Right atrium auricular region (tissue), 2 donors: ENCODE results near the gene MEGF10. TPM values are rescaled to one million over a fixed set of nuclear protein-coding genes. Genes with fewer than 3 reads are reported as not detected.

Source experiments
- DNase-seq: peaks from one replicate; pipeline ENCODE4 v3.0.0-alpha.2; 2019; ENCODE audit warnings: low spot score
- H3K27ac ChIP-seq, 2 donors: fragments of 200-600 bp; sonication (generic); 1 replicate in 1 of 2; 2 replicates in 1 of 2; pipeline ENCODE4 v1.5.1; 2016 to 2019
- H3K27me3 ChIP-seq, 2 donors: fragments of 200-600 bp; sonication (generic); one replicate each; pipeline versions ENCODE4 v1.5.1 to v1.6.0; 2017 to 2019
- H3K36me3 ChIP-seq: fragments of 200-600 bp; sonication (generic); one replicate; pipeline ENCODE4 v1.5.1; 2016
- H3K4me1 ChIP-seq, 2 donors: fragments of 200-600 bp; sonication (generic); one replicate each; pipeline versions ENCODE4 v1.5.1 to v1.6.0; 2017 to 2019
- H3K4me3 ChIP-seq, 2 donors: fragments of 200-600 bp; sonication (generic); 1 replicate in 1 of 2; 2 replicates in 1 of 2; pipeline ENCODE4 v1.5.1; 2017 to 2019; ENCODE audit warnings: mild to moderate bottlenecking in 1 of 2, moderate library complexity in 1 of 2
- H3K9me3 ChIP-seq, 2 donors: fragments of 200-600 bp; sonication (generic); one replicate each; pipeline ENCODE4 v1.5.1; 2019
- total RNA-seq, 2 donors: library from RNA; depleted of rRNA; stranded (reverse); fragments of >200 nt; gene quantifications; one replicate each; pipeline ENCODE4 v1.1.0, GENCODE V29; 2016
- TF ChIP-seq, protein P1 (sequence below), 2 donors: fragments of 200-600 bp; sonication (generic); IDR thresholded peaks; one replicate each; pipeline ENCODE4 v1.5.1; 2019; ENCODE audit warnings: antibody characterized with exemption in 2 of 2

MEGF10 gene
- total RNA-seq, 2 donors from 2014 or later: 0.71 to 3.0 TPM

DNA sequence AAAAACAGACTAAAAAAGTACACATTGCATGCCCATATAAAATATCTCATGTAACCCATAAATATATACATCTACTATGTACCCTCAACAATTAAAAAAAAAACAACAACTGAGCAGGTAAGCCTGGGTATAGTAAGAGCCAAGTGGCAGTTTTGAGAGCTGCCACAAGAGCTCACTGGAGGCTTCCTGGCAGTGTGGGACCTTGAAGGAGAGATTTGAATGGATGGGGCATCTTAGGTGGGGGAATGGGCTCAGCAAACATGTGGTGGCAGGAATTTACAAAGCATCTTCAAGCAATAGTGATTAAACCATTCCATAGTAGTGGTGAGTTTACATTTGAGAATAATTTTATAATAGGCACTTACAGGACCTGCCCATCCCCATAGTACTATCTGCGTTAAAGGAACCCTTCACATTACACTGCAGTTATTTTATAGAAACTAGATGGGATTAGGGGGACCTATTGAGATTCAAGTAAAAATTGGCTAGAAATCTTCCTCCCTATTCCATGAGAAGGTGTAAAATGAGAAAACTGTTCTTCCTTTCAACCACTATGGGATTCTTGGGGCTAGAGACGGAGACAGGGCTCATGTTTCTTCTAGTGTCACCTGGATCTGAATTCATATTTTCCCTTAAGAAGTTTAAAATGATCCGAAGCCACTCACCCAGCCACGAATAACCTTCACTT lies 6.9 kb downstream of the MEGF10 start:
- Histone ChIP-seq H3K27me3 (no peaks in the 10 kb centered on the region), H3K27ac (no peak overlapping the region), H3K4me3 (no peak overlapping the region), H3K36me3 (no peaks in the 10 kb centered on the region), H3K9me3 (no peaks in the 10 kb centered on the region), H3K4me1 (no peaks in the 10 kb centered on the region)
- TF ChIP-seq, protein P1, sequence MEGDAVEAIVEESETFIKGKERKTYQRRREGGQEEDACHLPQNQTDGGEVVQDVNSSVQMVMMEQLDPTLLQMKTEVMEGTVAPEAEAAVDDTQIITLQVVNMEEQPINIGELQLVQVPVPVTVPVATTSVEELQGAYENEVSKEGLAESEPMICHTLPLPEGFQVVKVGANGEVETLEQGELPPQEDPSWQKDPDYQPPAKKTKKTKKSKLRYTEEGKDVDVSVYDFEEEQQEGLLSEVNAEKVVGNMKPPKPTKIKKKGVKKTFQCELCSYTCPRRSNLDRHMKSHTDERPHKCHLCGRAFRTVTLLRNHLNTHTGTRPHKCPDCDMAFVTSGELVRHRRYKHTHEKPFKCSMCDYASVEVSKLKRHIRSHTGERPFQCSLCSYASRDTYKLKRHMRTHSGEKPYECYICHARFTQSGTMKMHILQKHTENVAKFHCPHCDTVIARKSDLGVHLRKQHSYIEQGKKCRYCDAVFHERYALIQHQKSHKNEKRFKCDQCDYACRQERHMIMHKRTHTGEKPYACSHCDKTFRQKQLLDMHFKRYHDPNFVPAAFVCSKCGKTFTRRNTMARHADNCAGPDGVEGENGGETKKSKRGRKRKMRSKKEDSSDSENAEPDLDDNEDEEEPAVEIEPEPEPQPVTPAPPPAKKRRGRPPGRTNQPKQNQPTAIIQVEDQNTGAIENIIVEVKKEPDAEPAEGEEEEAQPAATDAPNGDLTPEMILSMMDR (IDR thresholded peaks at IDR 0.05): no peak
- no peak for DNase-seq

DNA sequence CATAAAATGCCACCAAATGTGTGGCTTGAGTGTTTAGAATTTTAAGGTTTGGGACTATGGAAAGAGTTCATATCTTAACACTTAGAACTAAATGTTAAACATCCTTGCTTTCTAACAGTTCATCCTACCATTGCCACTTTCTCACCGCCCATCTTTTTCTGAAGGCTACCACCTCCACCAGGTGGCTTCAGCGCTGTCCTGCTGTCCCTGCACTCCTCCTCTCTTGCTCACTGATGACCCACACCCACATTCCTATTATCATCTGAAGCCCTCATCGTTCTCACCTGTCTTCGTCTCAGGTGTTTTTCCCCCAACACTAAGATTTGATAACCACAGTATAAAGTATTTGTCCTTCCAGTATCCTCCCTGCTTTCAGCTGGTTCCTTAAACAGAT lies 7.4 kb downstream of the MEGF10 start:
- H3K9me3 ChIP-seq: no peaks in the 10 kb centered on the region
- H3K27ac ChIP-seq: no peak overlapping the region
- DNase-seq: no peak
- TF ChIP-seq, protein P1 (IDR thresholded peaks at IDR 0.05): no peak
- H3K36me3 ChIP-seq: no peaks in the 10 kb centered on the region
- no peaks in the 10 kb centered on the region for H3K27me3 ChIP-seq
- no peak overlapping the region for H3K4me3 ChIP-seq
- H3K4me1 ChIP-seq: no peaks in the 10 kb centered on the region

DNA sequence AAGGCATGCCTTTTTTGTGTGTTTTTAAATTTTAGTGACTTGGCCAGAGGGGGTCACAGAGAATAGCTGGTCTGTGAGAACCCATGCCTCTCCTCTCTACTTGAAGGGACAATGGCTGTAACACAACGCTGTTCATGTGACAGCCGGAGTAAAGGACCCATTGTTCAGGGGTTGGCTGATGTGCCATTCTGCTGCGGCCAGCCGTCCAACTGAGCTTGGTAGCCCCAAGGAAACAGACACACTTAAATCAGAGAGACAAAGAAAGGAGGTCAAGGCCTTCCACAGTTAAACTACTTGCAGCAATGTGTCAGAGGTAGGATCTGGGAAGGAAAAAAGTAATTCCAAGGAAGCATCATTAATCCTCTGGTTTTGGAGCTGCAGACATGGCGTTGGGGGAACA lies 8.1 kb downstream of the MEGF10 start:
- no peaks in the 10 kb centered on the region for H3K4me1 ChIP-seq
- H3K9me3 ChIP-seq: no peaks in the 10 kb centered on the region
- H3K27ac ChIP-seq: no peak overlapping the region
- no peak for DNase-seq
- no peaks in the 10 kb centered on the region for H3K27me3 ChIP-seq
- TF ChIP-seq, protein P1 (IDR thresholded peaks at IDR 0.05): no peak
- H3K36me3 ChIP-seq: no peaks in the 10 kb centered on the region
- no peak overlapping the region for H3K4me3 ChIP-seq

DNA sequence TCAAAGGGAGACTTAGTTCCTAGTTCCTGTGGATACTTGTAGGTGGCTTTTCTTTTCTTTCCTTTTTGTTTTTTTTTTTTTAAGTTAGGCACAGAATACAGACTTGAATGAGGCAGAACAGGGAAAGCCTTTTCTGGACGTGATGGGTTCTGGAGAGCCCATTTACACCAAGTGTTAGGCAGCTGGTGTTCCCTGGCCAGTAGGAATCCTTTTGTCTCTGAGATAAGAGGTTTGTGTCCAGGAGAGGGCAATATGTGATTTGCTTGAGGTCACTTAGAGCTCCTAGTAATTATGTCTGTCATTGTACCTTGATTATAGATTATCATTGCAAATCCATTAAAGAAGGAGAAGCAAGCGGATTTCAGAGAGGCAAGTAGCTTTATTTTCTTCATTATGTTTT lies 9.1 kb downstream of the MEGF10 start:
- TF ChIP-seq, protein P1 (IDR thresholded peaks at IDR 0.05): no peak
- Histone ChIP-seq H3K27ac (no peak overlapping the region), H3K36me3 (no peaks in the 10 kb centered on the region), H3K4me3 (no peak overlapping the region), H3K27me3 (no peaks in the 10 kb centered on the region), H3K4me1 (no peaks in the 10 kb centered on the region), H3K9me3 (no peaks in the 10 kb centered on the region)
- DNase-seq: no peak

DNA sequence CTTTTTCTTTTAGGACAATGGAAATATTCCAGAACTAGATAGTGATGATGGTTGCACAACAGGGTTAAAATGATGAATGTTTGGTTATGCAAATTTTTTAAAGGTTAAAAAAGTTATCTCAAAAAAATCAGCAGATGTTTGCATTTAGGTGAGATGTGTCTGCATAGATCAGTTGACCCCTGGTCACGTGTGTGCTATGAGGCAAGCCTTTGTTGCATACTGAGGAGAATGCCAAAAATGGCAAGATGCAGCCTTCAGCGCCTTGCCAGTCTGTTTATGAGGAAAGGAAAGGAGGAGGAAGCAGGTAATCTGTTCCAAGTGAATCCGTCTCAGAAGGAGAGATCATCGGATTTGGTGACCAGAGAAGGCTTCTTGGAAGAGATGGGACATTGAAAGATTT lies 11.9 kb downstream of the MEGF10 start:
- TF ChIP-seq, protein P1 (IDR thresholded peaks at IDR 0.05): no peak
- Histone ChIP-seq H3K27ac (no peak overlapping the region), H3K36me3 (no peaks in the 10 kb centered on the region), H3K4me3 (no peak overlapping the region), H3K27me3 (no peaks in the 10 kb centered on the region), H3K4me1 (no peaks in the 10 kb centered on the region), H3K9me3 (no peaks in the 10 kb centered on the region)
- DNase-seq: no peak

DNA sequence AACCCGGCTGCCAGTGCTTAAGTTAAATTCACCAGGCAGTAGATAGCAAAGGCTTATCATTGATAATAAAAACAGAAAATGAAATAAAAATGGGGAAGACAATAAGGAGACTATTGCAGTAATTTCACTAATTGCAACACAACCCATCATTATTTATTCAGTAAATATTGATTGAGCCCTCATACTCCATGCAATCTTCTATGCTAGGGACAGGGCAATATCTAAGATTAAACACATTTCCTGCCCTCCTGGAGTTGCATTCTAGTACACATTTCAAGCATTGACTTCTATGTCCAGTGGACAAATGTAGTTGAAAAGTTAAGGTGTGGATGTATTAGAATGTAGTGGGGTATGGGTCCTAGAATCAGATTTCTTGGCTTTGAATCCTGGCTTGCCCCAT lies 12.8 kb downstream of the MEGF10 start:
- Histone ChIP-seq H3K27ac (no peak overlapping the region), H3K27me3 (no peaks in the 10 kb centered on the region), H3K4me1 (no peaks in the 10 kb centered on the region), H3K9me3 (peaks cover 0 to 3% of the 10 kb centered on the region in 2 donors), H3K4me3 (no peak overlapping the region), H3K36me3 (no peaks in the 10 kb centered on the region)
- DNase-seq: no peak
- TF ChIP-seq, protein P1 (IDR thresholded peaks at IDR 0.05): no peak
